Islet of Langerhans (tissue), 1 donor: ENCODE results near the gene ZSCAN32.

ENCODE experiments used
- FAIRE-seq: peaks from one replicate; lab custom pipeline; 2011; peaks lifted over from hg19 to GRCh38; lab: Jason Lieb, UNC

Gene ZSCAN32

GRCh38 chr16:3400779-3401688, at the start of gene ZSCAN32, which contains the start of gene ZNF174:
ZSCAN32 (minus strand) TSS chr16:3401004; CDS start chr16:3397557, 3,447 bp downstream.
ZNF174 (plus strand) TSS chr16:3401215; CDS start chr16:3402005, 790 bp downstream.
- FAIRE-seq: no peak

- no peak for FAIRE-seq
Measured at GRCh38 chr16:3444032-3444388, 43.2 kb upstream of the ZSCAN32 start.

GRCh38 chr16:3443108-3444031, 42.6 kb upstream of the ZSCAN32 start, which contains the start of the genes NAA60 and ZNF597:
NAA60 (plus strand) TSS chr16:3443680; CDS start chr16:3476228, 32,548 bp downstream.
ZNF597 (minus strand) TSS chr16:3443504; CDS start chr16:3443153, 351 bp downstream.
- FAIRE-seq: no peak

GRCh38 chr16:3439637-3440036, 38.8 kb upstream of the ZSCAN32 start:
- FAIRE-seq: no peak

DNA sequence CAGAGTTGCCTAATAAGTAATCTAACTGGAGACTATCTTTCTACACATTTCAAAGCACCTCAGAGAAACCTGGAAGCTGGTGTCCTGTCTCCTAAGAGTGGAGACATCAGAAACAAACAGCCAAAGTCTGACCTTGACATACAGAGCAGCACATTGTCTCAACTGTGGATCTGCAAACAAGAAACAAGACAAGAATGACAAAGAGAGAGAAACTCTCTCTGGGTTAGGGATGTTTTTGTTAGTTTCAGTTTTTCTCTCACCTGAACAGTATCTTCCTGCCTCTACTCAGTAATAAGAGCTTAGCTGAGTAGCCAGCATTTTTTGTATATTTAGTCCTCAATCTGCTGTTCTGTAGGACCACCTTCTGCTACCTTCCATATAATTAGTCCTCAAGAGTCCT, 33.6 kb upstream of the ZSCAN32 start:
- FAIRE-seq: no peak

DNA sequence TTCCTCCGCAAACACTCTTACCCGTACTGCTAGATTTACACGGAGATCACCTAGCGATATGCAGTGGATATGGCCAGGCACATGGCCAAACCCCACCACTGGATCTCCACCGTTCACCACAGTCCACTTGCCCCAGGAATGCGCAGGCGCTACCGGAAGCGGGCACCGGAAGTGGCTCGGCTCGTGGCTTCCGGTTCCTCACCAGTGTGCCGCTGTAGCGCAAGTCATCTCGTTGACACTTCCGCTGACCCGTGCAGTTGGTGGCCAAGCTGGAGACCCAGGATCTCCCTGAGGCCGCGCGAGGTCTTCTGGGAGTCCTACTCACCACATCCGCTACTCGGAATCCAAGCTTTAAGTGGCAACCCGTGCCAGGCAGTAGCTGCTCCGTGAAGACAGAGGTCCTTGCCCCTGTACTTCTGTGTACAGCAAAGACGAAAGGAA, 31.0 kb upstream of the ZSCAN32 start:
- FAIRE-seq: no peak

GRCh38 chr16:3413730-3414379, 13.1 kb upstream of the ZSCAN32 start:
- FAIRE-seq: no peak

DNA sequence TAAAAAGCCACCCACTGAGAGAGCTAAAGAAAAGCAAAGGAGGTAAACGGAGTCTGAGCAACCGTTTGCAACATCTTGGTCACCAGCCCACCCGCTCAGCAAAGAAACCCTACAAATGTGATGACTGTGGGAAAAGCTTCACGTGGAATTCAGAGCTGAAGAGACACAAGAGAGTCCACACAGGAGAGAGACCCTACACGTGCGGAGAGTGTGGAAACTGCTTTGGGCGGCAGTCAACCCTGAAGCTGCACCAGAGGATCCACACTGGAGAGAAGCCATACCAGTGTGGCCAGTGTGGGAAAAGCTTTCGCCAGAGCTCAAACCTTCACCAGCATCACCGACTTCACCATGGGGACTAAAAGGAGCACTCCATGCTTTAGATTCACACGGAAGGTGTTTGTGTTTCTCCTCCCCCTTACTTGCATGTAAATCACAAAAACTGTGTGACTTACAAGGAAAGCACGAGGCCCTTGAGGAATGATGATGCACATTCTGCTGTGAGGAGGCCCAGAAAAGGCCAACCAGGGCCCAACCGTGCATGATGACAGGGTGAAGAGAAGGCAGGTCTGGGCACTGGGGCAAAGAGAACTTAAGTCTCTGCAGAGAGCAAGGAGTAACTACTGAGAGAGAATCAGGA, 7.9 kb upstream of the ZSCAN32 start:
- FAIRE-seq: no peak

GRCh38 chr16:3401719-3402397, 1.1 kb upstream of the ZSCAN32 start:
- FAIRE-seq: no peak

- FAIRE-seq: no peak
Measured at GRCh38 chr16:3400446-3400778, 392 bp downstream of the ZSCAN32 start.

GRCh38 chr16:3389663-3390338, 11.0 kb downstream of the ZSCAN32 start:
- no peak for FAIRE-seq

- no peak for FAIRE-seq
Measured at GRCh38 chr16:3388325-3388724, 12.5 kb downstream of the ZSCAN32 start.

GRCh38 chr16:3383045-3383448, 17.8 kb downstream of the ZSCAN32 start:
- FAIRE-seq: no peak

- FAIRE-seq: no peak
Measured at GRCh38 chr16:3377917-3378316, 22.9 kb downstream of the ZSCAN32 start.

GRCh38 chr16:3375680-3376079, 25.1 kb downstream of the ZSCAN32 start:
- FAIRE-seq: no peak

- no peak for FAIRE-seq
Measured at GRCh38 chr16:3369073-3369472, 31.7 kb downstream of the ZSCAN32 start.

- peak; percentile 64 for FAIRE-seq
Measured at GRCh38 chr16:3364774-3365427, 35.9 kb downstream of the ZSCAN32 start.

- FAIRE-seq: no peak
Measured at GRCh38 chr16:3363793-3364192, 37.0 kb downstream of the ZSCAN32 start.

GRCh38 chr16:3362931-3363330, 37.9 kb downstream of the ZSCAN32 start:
- FAIRE-seq: no peak

DNA sequence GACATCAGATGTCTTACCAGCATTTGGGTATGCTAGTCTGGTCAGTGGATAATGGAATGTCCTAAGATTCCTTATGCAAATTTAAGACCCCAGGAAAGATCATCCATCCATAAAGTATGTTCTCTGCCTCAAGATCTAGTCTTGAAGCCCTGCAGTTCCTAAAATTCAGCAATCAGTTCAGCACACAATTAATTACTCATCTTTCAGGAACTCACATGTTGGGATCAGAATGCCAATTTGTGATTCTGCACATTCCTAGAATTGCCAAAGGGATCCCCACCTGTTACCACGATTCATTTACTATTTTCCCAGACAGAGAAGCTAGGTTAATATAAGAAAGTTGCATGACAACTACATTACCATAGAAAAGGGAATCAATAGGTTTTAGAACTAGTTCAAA, 41.9 kb downstream of the ZSCAN32 start:
- no peak for FAIRE-seq
